NCI-H1105 treated with DMSO at 0.1 percent for 48 hours (cell line): ENCODE measurements around the gene MYRFL.
"Not testable (repeated sequence)": the region's sequence is repeated elsewhere in the genome, so short reads cannot be mapped to it uniquely, and the experiment has no call there.

ENCODE experiments used
- DNase-seq: peaks from one replicate; lab custom pipeline; 2025; lab: John Stamatoyannopoulos, UW

The MYRFL gene

DNA sequence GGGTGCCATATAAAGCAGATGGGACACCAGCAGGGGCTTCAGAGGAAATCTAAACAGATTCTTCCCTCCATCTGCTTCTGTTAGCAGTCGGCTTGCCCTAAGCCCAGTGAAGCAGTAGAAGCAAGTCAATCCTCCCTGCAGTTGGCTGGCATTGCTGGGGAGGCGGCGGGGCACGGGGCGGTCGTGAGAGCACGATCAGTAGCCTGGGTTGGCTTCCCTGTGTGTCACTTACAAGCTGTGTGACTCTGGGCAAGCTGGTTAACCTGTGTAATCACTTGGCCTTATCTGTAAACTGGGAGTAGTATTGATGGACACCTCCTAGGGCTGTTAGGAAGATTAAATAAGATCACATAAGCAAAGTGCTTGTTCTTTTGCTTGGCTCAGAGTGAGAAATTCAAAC is 19.4 kb downstream of the MYRFL start:
- no peak for DNase-seq

DNA sequence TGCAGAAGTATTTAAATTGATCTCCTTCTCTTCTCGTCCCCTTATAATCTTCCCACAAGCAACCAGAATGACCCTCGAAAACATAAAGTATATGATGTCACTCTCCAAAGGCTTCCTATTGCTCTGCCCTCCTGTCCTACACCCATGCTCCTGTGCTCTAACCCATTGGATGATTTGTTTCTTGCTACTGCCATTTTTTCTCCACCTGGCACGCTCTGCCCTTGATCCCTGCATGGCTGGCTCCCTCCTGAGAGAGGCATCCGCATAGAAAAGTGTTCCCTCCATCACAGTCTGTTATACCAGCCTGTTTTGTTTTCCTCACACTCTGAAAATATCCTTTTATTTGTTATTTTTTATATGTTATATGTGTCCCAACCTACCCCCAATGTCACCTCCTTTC is 19.8 kb downstream of the MYRFL start:
- no peak for DNase-seq

GRCh38 chr12:69846976-69847375 is 21.9 kb downstream of the MYRFL start:
- DNase-seq: no peak

DNA sequence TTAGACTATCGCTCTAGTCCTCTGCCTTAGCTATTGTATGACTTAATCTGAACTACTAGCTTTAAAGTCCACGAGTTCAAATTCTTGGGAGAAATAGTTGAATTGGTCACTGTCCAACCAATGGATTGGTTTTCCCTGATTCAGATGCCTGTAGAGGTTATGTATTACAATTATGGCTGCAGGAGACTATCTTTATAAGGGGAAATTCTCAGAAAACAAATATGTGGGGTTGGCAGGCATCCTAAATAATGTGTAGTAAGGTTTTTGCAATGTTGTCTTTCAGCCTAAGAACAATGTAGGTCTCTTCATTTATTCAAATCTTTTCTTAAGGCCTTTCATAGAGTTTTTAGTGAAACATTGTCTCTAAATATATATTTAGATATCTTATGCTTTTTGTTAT is 26.9 kb downstream of the MYRFL start:
- DNase-seq: no peak

DNA sequence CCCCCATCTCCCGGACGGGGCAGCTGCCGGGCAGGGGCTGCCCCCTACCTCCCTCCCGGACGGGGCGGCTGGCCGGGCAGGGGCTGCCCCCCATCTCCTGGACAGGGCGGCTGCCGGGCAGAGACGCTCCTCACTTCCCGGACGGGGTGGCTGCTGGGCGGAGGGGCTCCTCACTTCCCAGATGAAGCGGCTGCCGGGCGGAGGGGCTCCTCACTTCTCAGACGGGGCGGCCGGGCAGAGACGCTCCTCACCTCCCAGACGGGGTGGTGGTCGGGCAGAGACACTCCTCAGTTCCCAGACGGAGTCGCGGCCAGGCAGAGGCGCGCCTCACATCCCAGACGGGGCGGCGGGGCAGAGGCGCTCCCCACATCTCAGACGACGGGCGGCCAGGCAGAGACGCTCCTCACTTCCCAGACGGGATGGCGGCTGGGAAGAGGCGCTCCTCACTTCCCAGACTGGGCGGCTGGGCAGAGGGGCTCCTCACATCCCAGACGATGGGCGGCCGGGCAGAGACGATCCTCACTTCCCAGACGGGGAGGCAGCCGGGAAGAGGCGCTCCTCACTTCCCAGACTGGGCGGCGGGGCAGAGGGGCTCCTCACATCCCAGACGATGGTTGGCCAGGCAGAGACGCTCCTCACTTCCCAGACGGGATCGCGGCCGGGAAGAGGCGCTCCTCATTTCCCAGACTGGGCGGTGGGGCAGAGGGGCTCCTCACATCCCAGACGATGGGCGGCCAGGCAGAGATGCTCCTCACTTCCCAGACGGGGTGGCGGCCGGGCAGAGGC is 28.3 kb downstream of the MYRFL start:
- DNase-seq: not testable (repeated sequence)

- no peak for DNase-seq
Measured at GRCh38 chr12:69866698-69867097, 41.7 kb downstream of the MYRFL start.

DNA sequence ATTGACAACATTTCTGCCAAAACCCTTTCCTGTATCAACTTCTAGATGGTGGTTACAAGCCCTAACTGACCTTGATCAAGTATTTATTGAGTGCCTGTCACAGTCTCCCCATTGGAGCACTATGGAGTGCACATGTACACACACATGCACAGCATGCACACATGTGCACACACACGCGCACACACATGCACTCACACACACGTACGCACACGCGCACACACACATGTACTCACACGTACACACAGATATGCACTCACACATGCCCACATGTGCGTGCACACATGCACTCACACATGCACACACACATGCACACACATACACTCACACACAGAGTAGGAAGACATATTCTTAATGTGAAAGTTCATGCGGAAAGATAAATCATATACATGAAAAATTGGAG is 43.7 kb downstream of the MYRFL start:
- no peak for DNase-seq

GRCh38 chr12:69872804-69873203 is 47.8 kb downstream of the MYRFL start:
- DNase-seq: no peak

DNA sequence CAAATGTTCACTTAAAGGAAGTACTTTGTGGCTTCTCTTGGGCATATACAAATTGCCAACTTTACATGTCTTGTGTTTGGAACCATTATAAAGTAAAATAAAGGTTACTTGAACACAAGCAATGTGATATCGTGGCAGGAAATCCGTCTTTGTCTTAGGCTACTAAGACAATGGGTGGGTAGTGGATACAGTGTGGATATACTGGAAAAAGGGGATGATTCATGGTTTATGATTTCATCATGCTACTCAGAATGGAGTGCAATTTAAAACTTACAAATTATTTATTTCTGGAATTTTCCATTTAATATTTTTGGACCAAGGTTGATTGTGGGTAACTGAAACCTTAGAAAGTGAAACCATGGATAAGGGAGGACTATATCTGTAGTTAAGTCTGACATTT is 48.4 kb downstream of the MYRFL start:
- DNase-seq: no peak

GRCh38 chr12:69874606-69875005 is 49.6 kb downstream of the MYRFL start:
- no peak for DNase-seq

DNA sequence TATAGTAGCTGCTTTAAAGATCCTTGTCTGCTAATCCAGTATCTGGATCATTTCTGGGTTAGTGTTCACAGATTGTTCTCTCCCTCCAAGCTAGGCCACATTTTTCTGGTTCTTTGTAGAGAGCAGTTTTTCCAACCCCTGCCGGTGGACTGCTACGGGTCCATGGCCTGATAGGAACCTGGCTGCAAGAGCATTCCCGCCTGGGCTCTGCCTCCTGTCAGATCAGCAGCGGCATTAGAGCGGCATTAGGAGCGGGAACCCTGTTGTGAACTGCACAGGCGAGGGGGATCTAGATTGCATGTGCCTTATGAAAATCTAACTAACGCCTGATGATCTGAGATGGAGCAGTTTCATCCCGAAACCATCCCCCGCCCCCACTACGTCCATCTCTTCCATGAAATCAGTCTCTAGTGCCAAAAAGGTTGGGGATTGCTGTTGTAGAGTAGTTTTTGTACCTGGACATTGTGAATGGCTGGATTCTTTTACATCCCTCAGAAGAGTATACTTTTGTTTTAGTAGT is 50.4 kb downstream of the MYRFL start:
- no peak for DNase-seq

- peak; percentile 74 for DNase-seq
Measured at GRCh38 chr12:69879007-69879960, 54.3 kb downstream of the MYRFL start.

- DNase-seq: no peak
Measured at GRCh38 chr12:69880571-69880970, 55.5 kb downstream of the MYRFL start.

DNA sequence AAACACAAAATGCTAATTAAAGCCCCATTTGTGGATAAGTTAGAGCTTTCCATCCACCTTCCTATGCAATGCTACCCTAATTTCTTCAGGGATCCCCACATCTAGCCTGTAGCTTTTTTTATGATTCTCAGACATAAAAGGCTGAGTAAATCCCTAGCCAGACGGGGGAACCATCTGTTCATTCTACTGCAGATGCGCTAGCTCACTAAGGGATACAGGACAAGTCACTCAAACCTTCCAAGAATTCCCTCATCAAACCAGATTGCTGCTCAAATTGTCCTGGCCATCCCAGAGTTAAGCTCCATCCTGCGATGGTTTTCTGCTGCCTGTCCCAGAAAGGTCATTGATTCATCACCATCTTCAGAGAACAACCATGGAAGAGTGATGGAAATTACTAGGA is 56.7 kb downstream of the MYRFL start:
- no peak for DNase-seq

DNA sequence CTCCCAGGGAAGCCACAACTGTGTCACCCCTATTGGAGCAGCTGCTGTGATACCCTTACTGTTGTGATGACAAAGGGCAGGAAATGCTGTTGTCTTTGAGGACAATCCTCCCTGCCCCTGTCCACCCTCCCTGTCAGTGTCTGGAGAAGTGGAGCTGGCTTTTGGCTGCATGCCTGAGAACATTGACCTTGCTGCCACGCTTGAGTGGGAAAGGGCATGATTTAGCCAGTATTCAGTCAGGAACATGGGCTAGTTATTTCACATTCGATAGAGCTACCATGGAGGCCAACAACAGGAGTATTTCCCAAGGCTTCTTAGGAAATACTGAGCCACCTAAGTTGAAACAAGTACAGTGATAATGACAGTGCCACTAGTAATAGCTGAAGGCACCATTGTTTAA is 59.4 kb downstream of the MYRFL start:
- DNase-seq: no peak

DNA sequence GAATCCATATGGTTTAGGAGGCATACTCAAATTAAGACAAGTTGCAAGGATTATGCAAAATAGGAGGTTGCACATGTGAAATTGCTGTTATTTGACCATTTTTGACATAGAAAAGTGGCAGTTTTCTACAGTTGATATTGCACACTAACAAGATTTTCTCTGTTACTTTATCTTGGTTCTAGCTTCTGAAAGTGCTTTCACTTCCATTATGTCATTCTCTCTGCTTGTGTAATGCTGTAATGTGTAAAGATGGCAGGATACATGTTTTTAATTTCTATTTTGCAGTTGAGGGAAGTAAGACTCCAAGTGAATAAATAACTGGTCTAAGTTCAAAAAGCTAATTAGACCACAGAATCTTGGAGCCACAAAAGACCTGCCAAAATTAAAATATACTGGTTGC is 60.6 kb downstream of the MYRFL start:
- no peak for DNase-seq

GRCh38 chr12:69886109-69886508 is 61.1 kb downstream of the MYRFL start:
- no peak for DNase-seq

- no peak for DNase-seq
Measured at GRCh38 chr12:69886715-69887114, 61.7 kb downstream of the MYRFL start.

DNA sequence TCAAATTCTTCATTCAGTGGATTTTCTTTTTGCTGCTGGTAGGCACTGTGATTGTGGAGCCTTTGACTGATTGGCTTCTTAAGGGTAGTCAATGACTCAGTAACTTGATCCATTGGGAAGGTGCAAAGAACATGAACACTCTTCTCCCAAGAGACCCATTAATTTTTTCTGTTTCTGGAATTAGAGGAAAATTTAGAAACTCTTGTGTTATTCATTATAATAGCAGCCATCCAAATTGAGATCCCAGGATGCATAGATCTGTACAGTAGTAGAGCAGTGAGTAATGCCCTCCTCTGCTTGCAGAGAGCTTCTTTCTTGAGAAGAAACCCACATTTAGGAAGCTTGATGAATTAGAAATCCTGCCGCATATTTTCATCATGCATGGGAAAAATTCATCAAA is 63.9 kb downstream of the MYRFL start:
- no peak for DNase-seq

- DNase-seq: no peak
Measured at GRCh38 chr12:69894800-69895383, 69.9 kb downstream of the MYRFL start.

DNA sequence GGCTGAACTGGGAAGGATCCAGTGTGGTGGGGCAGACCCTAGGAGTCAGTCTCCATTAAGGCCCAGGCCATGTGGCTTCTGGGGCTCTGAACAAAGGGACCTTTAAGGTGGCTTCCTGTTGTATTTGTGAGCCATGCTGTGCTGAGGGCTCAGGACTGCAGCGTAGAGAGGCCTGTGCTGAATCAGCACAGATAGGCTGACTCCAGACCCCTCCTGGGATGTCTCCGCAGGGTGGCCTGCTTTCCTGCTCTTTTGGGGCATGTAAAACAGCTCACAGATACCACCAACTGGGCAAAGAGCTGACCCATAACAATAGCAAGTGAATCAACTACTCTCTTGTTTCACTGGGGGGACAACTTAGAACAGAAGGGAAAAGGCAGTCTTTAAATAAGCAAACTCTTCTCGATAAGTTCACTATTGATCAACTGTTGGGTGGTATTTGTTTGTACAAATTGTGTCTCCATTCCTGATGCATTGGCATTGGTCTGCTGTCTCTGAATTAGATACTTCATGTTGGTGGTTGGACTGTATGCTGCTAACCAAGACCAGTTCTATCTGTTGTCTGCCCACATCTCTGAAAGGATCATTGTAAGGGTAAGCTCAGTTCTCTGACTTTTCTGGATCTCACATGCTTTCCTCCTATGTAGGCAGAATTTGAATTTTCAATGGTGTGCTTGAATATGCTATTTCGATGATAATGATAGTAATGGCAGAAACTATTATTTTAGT is 71.8 kb downstream of the MYRFL start:
- DNase-seq: no peak

- DNase-seq: no peak
Measured at GRCh38 chr12:69897744-69898143, 72.7 kb downstream of the MYRFL start.
